C4-2B (cell line): ENCODE results near the gene ANKRD13A.

ENCODE experiments used
- CTCF ChIP-seq: fragments of 450-650 bp; conservative IDR thresholded peaks from 2 replicates; pipeline ENCODE4 v1.5.1; 2017; ENCODE audit warnings: mild to moderate bottlenecking
- ZFX ChIP-seq: fragments of 450-650 bp; IDR thresholded peaks from 2 replicates; pipeline ENCODE4 v1.6.1; 2017

DNA sequence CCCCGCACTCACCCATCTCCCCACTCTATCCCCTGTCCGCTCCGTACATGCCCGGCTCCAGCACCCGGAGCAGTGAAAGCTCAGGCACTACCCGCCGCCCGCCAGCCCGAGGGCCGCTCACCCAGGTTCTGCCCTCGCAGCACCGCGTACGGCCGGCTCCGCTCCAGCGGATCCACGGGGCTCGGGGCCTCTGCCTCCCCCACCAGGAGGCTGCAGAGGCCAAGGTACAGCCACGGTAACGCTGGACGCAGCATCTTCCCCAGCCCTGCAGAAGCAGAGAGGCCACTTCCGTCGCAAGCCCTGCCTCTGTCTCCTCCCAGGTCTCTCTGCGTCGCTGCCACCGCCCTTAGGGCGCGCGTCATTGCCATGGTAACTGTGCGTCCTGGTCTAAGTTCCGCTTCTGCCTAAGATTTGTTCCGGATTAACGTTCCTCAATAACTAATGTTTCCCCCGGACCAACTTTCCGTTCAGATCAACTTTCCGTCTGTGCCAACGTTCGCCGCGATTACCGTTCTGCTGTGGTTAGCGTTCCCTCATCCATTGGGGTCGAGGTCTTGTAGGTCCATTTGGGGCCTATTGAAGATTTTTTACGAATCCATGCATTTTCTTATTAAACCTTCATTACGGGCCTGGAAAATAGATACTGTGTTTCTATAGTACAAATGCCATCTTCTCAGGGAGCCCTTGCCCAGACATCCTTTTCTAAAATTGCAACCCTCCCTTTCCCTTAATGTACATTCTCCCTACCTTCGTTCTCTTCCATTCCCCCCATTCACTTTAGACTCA lies 49.2 kb downstream of the ANKRD13A start, which contains the start of gene C12orf76:
- TF ChIP-seq CTCF (no peak), ZFX (peak; percentile 38)
